RWPE2 (cell line): ENCODE data around the gene OR2J2.
A peak's percentile ranks its signal among the peaks of the same experiment; 100 is the strongest.
"Not testable (repeated sequence)": the region's sequence is repeated elsewhere in the genome, so short reads cannot be mapped to it uniquely, and the experiment has no call there.

ENCODE experiments used
- ATAC-seq: fragments of 200-7000 bp; cut with Tn5 transposase; 3 replicates; pipeline ENCODE4 v1.9.1; 2021; ENCODE audit warnings: low read depth
- DNase-seq: peaks from one replicate; pipeline ENCODE4 v3.0.0-alpha.2; 2020; ENCODE audit warnings: low spot score
- H3K27ac ChIP-seq: fragments of 450-650 bp; 2 replicates; pipeline ENCODE4 v1.5.1; 2017; ENCODE audit warnings: mild to moderate bottlenecking; ENCODE audit not compliant: poor library complexity, severe bottlenecking
- H3K27me3 ChIP-seq: fragments of 250-450 bp; sonication (Bioruptor Pico); 2 replicates; pipeline ENCODE4 v1.5.1; 2021; ENCODE audit warnings: mild to moderate bottlenecking, moderate library complexity; ENCODE audit not compliant: insufficient read depth, poor library complexity, severe bottlenecking
- H3K36me3 ChIP-seq: fragments of 250-450 bp; sonication (Bioruptor Pico); 2 replicates; pipeline ENCODE4 v1.5.1; 2020; ENCODE audit warnings: low read depth, mild to moderate bottlenecking, moderate library complexity
- H3K4me1 ChIP-seq: fragments of 250-450 bp; sonication (Bioruptor Pico); 2 replicates; pipeline ENCODE4 v1.5.1; 2021; ENCODE audit warnings: mild to moderate bottlenecking, moderate library complexity; ENCODE audit not compliant: insufficient read depth, poor library complexity, severe bottlenecking
- H3K4me3 ChIP-seq: fragments of 250-450 bp; sonication (Bioruptor Pico); 2 replicates; pipeline ENCODE4 v1.5.1; 2021; ENCODE audit warnings: mild to moderate bottlenecking, moderate library complexity; ENCODE audit not compliant: severe bottlenecking
- H3K9me3 ChIP-seq: fragments of 250-450 bp; sonication (Bioruptor Pico); 2 replicates; pipeline ENCODE4 v1.5.1; 2021; ENCODE audit warnings: mild to moderate bottlenecking, moderate library complexity; ENCODE audit not compliant: severe bottlenecking
- TF ChIP-seq, protein P1 (sequence below): fragments of 450-650 bp; IDR thresholded peaks from one replicate; pipeline ENCODE4 v1.5.1; 2017; ENCODE audit warnings: mild to moderate bottlenecking, moderate library complexity; ENCODE audit not compliant: poor library complexity, severe bottlenecking

Gene OR2J2

GRCh38 chr6:29170607-29171006 lies at the start of gene OR2J2:
Gene OR2J2 (plus strand): TSS chr6:29170907. CDS start chr6:29173636, 2,729 bp downstream.
- not testable (repeated sequence) for DNase-seq, H3K36me3 ChIP-seq, ATAC-seq, H3K27ac ChIP-seq, H3K27me3 ChIP-seq, H3K4me3 ChIP-seq, H3K9me3 ChIP-seq, H3K4me1 ChIP-seq

DNA sequence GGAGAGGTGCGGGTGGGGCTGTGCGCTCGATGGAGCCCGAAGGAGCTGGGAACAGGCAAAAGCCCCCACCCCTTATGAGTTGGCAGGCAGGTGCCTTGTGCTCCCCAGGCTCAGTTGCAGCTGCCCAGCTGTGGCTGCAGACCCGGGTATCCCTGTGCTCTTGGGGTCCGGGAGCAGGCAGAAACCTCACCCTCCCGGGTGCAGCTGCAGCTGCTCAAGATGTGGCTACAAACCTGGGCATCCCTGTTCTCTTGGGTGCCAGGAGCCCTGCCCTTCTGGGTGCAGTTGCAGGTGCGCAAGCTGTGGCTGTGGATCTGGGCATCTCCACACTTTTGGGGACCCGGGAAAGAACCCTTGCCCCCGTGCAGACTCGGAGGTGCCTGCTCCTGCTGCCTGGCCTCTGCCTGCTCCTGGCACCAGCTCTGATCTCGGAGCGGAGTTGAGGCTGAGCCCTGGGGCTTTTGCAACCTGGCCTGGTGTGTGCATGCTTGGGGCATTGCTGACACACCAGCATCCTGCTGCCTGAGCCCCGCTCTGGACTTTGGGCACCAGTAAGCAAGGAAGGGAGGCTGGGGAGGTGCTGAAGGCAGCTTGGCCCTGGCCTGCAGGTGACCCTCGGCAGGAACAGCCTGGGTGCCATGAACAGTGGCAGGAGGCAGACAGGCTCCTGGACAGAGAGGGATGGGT lies 41.2 kb upstream of the OR2J2 start:
- no peaks in the 10 kb centered on the region for H3K36me3 ChIP-seq
- DNase-seq (no peak), ATAC-seq (no peak)
- no peak overlapping the region for H3K4me3 ChIP-seq
- H3K27ac ChIP-seq, result no peak overlapping the region
- peaks cover 9% of the 10 kb centered on the region for H3K27me3 ChIP-seq
- TF ChIP-seq, protein P1, sequence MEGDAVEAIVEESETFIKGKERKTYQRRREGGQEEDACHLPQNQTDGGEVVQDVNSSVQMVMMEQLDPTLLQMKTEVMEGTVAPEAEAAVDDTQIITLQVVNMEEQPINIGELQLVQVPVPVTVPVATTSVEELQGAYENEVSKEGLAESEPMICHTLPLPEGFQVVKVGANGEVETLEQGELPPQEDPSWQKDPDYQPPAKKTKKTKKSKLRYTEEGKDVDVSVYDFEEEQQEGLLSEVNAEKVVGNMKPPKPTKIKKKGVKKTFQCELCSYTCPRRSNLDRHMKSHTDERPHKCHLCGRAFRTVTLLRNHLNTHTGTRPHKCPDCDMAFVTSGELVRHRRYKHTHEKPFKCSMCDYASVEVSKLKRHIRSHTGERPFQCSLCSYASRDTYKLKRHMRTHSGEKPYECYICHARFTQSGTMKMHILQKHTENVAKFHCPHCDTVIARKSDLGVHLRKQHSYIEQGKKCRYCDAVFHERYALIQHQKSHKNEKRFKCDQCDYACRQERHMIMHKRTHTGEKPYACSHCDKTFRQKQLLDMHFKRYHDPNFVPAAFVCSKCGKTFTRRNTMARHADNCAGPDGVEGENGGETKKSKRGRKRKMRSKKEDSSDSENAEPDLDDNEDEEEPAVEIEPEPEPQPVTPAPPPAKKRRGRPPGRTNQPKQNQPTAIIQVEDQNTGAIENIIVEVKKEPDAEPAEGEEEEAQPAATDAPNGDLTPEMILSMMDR, result no peak
- H3K9me3 ChIP-seq, result no peaks in the 10 kb centered on the region
- no peaks in the 10 kb centered on the region for H3K4me1 ChIP-seq

- TF ChIP-seq, protein P1, result no peak
- DNase-seq (no peak), ATAC-seq (no peak)
- Histone ChIP-seq H3K4me3 (no peak overlapping the region), H3K27ac (no peak overlapping the region), H3K27me3 (peaks cover 9% of the 10 kb centered on the region), H3K36me3 (no peaks in the 10 kb centered on the region), H3K4me1 (no peaks in the 10 kb centered on the region), H3K9me3 (no peaks in the 10 kb centered on the region)
Observed at GRCh38 chr6:29130644-29131043, 40.1 kb upstream of the OR2J2 start.

GRCh38 chr6:29131691-29132090 lies 39.0 kb upstream of the OR2J2 start:
- Histone ChIP-seq H3K27ac (no peak overlapping the region), H3K27me3 (peaks cover 12% of the 10 kb centered on the region), H3K36me3 (no peaks in the 10 kb centered on the region), H3K9me3 (no peaks in the 10 kb centered on the region), H3K4me3 (no peak overlapping the region), H3K4me1 (no peaks in the 10 kb centered on the region)
- DNase-seq (no peak), ATAC-seq (peak; percentile 38; the same call in 1 of the 3 replicates)
- TF ChIP-seq, protein P1, result no peak

- no peak overlapping the region for H3K27ac ChIP-seq
- no peak for ATAC-seq
- DNase-seq, result no peak
- TF ChIP-seq, protein P1, result no peak
- H3K4me1 ChIP-seq, result no peaks in the 10 kb centered on the region
- H3K27me3 ChIP-seq, result peaks cover 4% of the 10 kb centered on the region
- H3K4me3 ChIP-seq, result no peak overlapping the region
- no peaks in the 10 kb centered on the region for H3K36me3 ChIP-seq
- no peaks in the 10 kb centered on the region for H3K9me3 ChIP-seq
Observed at GRCh38 chr6:29137724-29138123, 33.0 kb upstream of the OR2J2 start.
